Nephron progenitor cell (in vitro differentiated cells): ENCODE results near the gene TESK2.

Experiments
- DNase-seq: peaks from one replicate; pipeline ENCODE4 v3.0.0; 2021
- H3K27ac Mint-ChIP-seq: 2 replicates; pipeline ENCODE4 v1.8.0; 2021; ENCODE audit warnings: mild to moderate bottlenecking, moderate library complexity, mixed read lengths
- H3K27me3 Mint-ChIP-seq: 2 replicates; pipeline ENCODE4 v1.8.0; 2021; ENCODE audit warnings: mild to moderate bottlenecking, low read depth, mixed read lengths; ENCODE audit not compliant: poor library complexity
- H3K36me3 Mint-ChIP-seq: 2 replicates; pipeline ENCODE4 v1.8.0; 2021; ENCODE audit warnings: low read depth, mixed read lengths
- H3K4me1 Mint-ChIP-seq: 2 replicates; pipeline ENCODE4 v1.8.0; 2021; ENCODE audit warnings: mixed read lengths
- H3K4me3 Mint-ChIP-seq: 2 replicates; pipeline ENCODE4 v1.8.0; 2021; ENCODE audit warnings: mild to moderate bottlenecking, moderate library complexity, mixed read lengths
- H3K9me3 Mint-ChIP-seq: 2 replicates; pipeline ENCODE4 v1.8.0; 2021; ENCODE audit warnings: mild to moderate bottlenecking, moderate library complexity, mixed read lengths
- TF ChIP-seq, protein P1 (sequence below): fragments of 200-600 bp; sonication (generic); IDR thresholded peaks from 2 replicates; pipeline ENCODE4 v1.5.0; 2021; ENCODE audit warnings: antibody characterized with exemption

The TESK2 gene, protein sequence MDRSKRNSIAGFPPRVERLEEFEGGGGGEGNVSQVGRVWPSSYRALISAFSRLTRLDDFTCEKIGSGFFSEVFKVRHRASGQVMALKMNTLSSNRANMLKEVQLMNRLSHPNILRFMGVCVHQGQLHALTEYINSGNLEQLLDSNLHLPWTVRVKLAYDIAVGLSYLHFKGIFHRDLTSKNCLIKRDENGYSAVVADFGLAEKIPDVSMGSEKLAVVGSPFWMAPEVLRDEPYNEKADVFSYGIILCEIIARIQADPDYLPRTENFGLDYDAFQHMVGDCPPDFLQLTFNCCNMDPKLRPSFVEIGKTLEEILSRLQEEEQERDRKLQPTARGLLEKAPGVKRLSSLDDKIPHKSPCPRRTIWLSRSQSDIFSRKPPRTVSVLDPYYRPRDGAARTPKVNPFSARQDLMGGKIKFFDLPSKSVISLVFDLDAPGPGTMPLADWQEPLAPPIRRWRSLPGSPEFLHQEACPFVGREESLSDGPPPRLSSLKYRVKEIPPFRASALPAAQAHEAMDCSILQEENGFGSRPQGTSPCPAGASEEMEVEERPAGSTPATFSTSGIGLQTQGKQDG

GRCh38 chr1:45490626-45491486, at the start of gene TESK2:
Gene TESK2, minus strand, starts transcription at chr1:45491163. Its CDS starts 33,378 bp downstream, at chr1:45457785.
- DNase-seq: peak; percentile 97
- Mint-ChIP-seq H3K27ac (no peak within 1 kb of the TSS), H3K4me3 (no peak within 1 kb of the TSS), H3K4me1 (peaks cover 7% of the 10 kb centered on the region), H3K36me3 (no peaks in the 10 kb centered on the region), H3K9me3 (no peaks in the 10 kb centered on the region), H3K27me3 (peaks cover 3% of the 10 kb centered on the region)
- TF ChIP-seq, protein P1, sequence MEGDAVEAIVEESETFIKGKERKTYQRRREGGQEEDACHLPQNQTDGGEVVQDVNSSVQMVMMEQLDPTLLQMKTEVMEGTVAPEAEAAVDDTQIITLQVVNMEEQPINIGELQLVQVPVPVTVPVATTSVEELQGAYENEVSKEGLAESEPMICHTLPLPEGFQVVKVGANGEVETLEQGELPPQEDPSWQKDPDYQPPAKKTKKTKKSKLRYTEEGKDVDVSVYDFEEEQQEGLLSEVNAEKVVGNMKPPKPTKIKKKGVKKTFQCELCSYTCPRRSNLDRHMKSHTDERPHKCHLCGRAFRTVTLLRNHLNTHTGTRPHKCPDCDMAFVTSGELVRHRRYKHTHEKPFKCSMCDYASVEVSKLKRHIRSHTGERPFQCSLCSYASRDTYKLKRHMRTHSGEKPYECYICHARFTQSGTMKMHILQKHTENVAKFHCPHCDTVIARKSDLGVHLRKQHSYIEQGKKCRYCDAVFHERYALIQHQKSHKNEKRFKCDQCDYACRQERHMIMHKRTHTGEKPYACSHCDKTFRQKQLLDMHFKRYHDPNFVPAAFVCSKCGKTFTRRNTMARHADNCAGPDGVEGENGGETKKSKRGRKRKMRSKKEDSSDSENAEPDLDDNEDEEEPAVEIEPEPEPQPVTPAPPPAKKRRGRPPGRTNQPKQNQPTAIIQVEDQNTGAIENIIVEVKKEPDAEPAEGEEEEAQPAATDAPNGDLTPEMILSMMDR: no peak

- Mint-ChIP-seq H3K4me3 (peak overlapping the region; percentile 17), H3K36me3 (no peaks in the 10 kb centered on the region), H3K4me1 (peaks cover 23% of the 10 kb centered on the region), H3K27ac (peak overlapping the region; percentile 23), H3K27me3 (peaks cover 6% of the 10 kb centered on the region), H3K9me3 (no peaks in the 10 kb centered on the region)
- no peak for DNase-seq
- TF ChIP-seq, protein P1: no peak
These were observed 45.9 kb upstream of the TESK2 start for GRCh38 chr1:45536886-45537285.

GRCh38 chr1:45535988-45536766, 45.2 kb upstream of the TESK2 start:
- DNase-seq: no peak
- Mint-ChIP-seq H3K27me3 (peaks cover 5% of the 10 kb centered on the region), H3K4me3 (peak overlapping the region; percentile 32), H3K4me1 (peaks cover 23% of the 10 kb centered on the region), H3K36me3 (no peaks in the 10 kb centered on the region), H3K9me3 (no peaks in the 10 kb centered on the region), H3K27ac (no peak overlapping the region)
- TF ChIP-seq, protein P1: no peak

DNA sequence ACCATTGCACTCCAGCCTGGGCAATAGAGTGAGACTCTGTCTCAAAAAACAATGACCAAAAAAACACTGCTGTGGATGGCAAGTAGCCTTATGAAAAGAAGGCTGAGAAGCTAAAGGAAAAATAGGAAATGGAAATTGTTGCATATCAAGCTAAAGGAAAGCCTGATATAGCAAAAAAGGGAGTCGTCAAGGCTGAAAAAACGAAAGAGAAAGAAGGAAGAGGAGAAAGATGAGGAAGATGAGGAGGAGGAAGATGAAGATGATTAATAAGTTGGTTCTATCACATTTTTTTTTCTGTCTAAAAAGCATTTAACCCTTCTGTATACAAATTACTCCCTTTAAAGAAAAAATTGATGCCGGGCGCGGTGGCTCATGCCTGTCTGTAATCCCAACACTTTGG, 40.9 kb upstream of the TESK2 start:
- Mint-ChIP-seq H3K27me3 (peaks cover 10% of the 10 kb centered on the region), H3K27ac (no peak overlapping the region), H3K9me3 (no peaks in the 10 kb centered on the region), H3K36me3 (no peaks in the 10 kb centered on the region), H3K4me3 (no peak overlapping the region), H3K4me1 (peaks cover 25% of the 10 kb centered on the region)
- no peak for DNase-seq
- TF ChIP-seq, protein P1: no peak

DNA sequence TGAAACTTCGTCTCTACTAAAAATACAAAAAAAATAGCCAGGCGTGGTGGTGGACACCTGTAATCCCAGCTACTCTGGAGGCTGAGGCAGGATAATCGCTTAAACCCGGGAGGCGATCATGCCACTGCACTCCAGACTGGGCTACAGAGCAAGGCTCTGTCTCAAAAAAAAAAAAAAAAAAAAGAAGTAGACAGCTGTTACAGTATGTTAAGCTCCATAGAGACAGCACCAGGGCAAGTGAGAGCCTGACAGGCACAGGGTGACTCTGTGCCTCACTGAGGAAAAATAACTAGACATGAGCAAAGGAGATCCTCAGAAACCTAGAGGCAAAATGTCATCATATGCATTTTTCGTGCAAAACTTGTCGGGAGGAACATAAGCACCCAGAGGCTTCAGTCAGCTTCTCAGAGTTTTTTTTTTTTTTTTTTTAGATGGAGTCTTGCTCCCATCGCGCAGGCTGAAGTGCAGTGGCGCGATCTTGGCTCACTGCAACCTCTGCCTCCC, 39.7 kb upstream of the TESK2 start:
- Mint-ChIP-seq H3K27ac (no peak overlapping the region), H3K4me3 (no peak overlapping the region), H3K27me3 (peaks cover 10% of the 10 kb centered on the region), H3K9me3 (no peaks in the 10 kb centered on the region), H3K36me3 (no peaks in the 10 kb centered on the region), H3K4me1 (peaks cover 23% of the 10 kb centered on the region)
- DNase-seq: no peak
- TF ChIP-seq, protein P1: no peak
